Smooth muscle cell (in vitro differentiated cells): ENCODE results near the gene CFAP99. TPM values are rescaled to one million over a fixed set of nuclear protein-coding genes. Genes with fewer than 3 reads are reported as not detected.

Source experiments
- DNase-seq: peaks from one replicate; lab custom pipeline; 2025; ENCODE audit not compliant: unreplicated experiment; lab: John Stamatoyannopoulos, UW
- H2AFZ ChIP-seq: fragments of 200-600 bp; sonication (generic); 2 replicates; pipeline ENCODE4 v1.6.0; 2016; ENCODE audit warnings: antibody characterized with exemption, low read depth, mild to moderate bottlenecking
- H3F3A ChIP-seq: fragments of 200-600 bp; sonication (generic); 2 replicates; pipeline ENCODE4 v1.6.0; 2017; ENCODE audit warnings: antibody characterized with exemption, low read depth
- H3K27ac ChIP-seq: fragments of 200-600 bp; sonication (generic); 2 replicates; pipeline ENCODE4 v1.5.1; 2016; ENCODE audit warnings: low read depth, mild to moderate bottlenecking
- H3K27me3 ChIP-seq: fragments of 200-600 bp; sonication (generic); 2 replicates; pipeline ENCODE4 v1.6.1; 2016; ENCODE audit warnings: low read depth, mild to moderate bottlenecking
- H3K36me3 ChIP-seq: fragments of 200-600 bp; sonication (generic); 2 replicates; pipeline ENCODE4 v1.5.1; 2016; ENCODE audit warnings: low read depth
- H3K4me1 ChIP-seq: fragments of 200-600 bp; sonication (generic); 2 replicates; pipeline ENCODE4 v1.5.1; 2016; ENCODE audit warnings: low read depth
- H3K4me2 ChIP-seq: fragments of 200-600 bp; sonication (generic); 2 replicates; pipeline ENCODE4 v1.6.0; 2016; ENCODE audit warnings: mild to moderate bottlenecking
- H3K4me3 ChIP-seq: fragments of 200-600 bp; sonication (generic); 2 replicates; pipeline ENCODE4 v1.5.1; 2016; ENCODE audit warnings: mild to moderate bottlenecking
- H3K79me2 ChIP-seq: fragments of 200-600 bp; sonication (generic); 2 replicates; pipeline ENCODE4 v1.6.0; 2016; ENCODE audit warnings: low read depth, mild to moderate bottlenecking
- H3K9ac ChIP-seq: fragments of 200-600 bp; sonication (generic); 2 replicates; pipeline ENCODE4 v1.6.0; 2016; ENCODE audit warnings: low read depth
- H3K9me3 ChIP-seq: fragments of 200-600 bp; sonication (generic); replicated peaks from 2 replicates; pipeline ENCODE4 v1.5.1; 2016; ENCODE audit warnings: low read depth
- H4K20me1 ChIP-seq: fragments of 200-600 bp; sonication (generic); 2 replicates; pipeline ENCODE4 v1.6.0; 2016; ENCODE audit warnings: low read depth
- CTCF ChIP-seq: fragments of 200-600 bp; sonication (generic); IDR thresholded peaks from 2 replicates; pipeline ENCODE4 v1.5.1; 2017; ENCODE audit warnings: borderline replicate concordance, mild to moderate bottlenecking, antibody characterized with exemption; ENCODE audit not compliant: insufficient read depth, poor library complexity, severe bottlenecking
- WGBS: methylation state at CpG from one replicate; pipeline ENCODE4 v1.1.7; 2016; ENCODE audit warnings: low lambda C conversion rate; 5-methylcytosine and 5-hydroxymethylcytosine counted together
- polyA plus RNA-seq: library from polyadenylated mRNA; unstranded; fragments of >200 nt; fragmentation: Nextera tagmentation; extraction: Ambion mirVana; gene quantifications from 2 replicates; pipeline ENCODE4 v1.2.1, GENCODE V29; 2016
- total RNA-seq: library from RNA; depleted of rRNA; stranded (reverse); fragments of >200 nt; gene quantifications from 2 replicates; pipeline ENCODE4 v1.2.3, GENCODE V29; 2014

CFAP99 gene
- total and polyA plus RNA-seq, 2 experiments from 2014 or later, result not detected

GRCh38 chr4:2492970-2493369 is 74.2 kb downstream of the CFAP99 start:
- Histone ChIP-seq H3F3A (no peaks in the 10 kb centered on the region), H3K27ac (no peak overlapping the region), H3K79me2 (peaks cover 67% of the 10 kb centered on the region), H4K20me1 (peaks cover 98% of the 10 kb centered on the region), H3K9me3 (no peaks in the 10 kb centered on the region), H3K4me3 (no peak overlapping the region), H3K9ac (no peak overlapping the region), H3K4me1 (no peaks in the 10 kb centered on the region), H2AFZ (no peak overlapping the region), H3K27me3 (no peaks in the 10 kb centered on the region), H3K4me2 (no peak overlapping the region), H3K36me3 (peaks cover 3% of the 10 kb centered on the region)
- TF ChIP-seq CTCF, result no peak
- no peak for DNase-seq
- 92% methylated on average over 1 of the region's 1 CpG for WGBS

- 100% methylated on average over 3 of the region's 3 CpGs for WGBS
- peaks cover 14% of the 10 kb centered on the region for H3K36me3 ChIP-seq
- no peak for DNase-seq
- H4K20me1 ChIP-seq, result peaks cover 98% of the 10 kb centered on the region
- H3K4me2 ChIP-seq, result no peak overlapping the region
- H3K4me3 ChIP-seq, result no peak overlapping the region
- H3K79me2 ChIP-seq, result peaks cover 57% of the 10 kb centered on the region
- H2AFZ ChIP-seq, result no peak overlapping the region
- no peaks in the 10 kb centered on the region for H3K9me3 ChIP-seq
- no peaks in the 10 kb centered on the region for H3F3A ChIP-seq
- no peak overlapping the region for H3K9ac ChIP-seq
- no peak for TF ChIP-seq CTCF
- H3K27ac ChIP-seq, result no peak overlapping the region
- no peaks in the 10 kb centered on the region for H3K4me1 ChIP-seq
- no peaks in the 10 kb centered on the region for H3K27me3 ChIP-seq
These were observed 76.2 kb downstream of the CFAP99 start for GRCh38 chr4:2494992-2495391.

GRCh38 chr4:2497324-2497723 is 78.6 kb downstream of the CFAP99 start:
- no peak overlapping the region for H3K27ac ChIP-seq
- no peak overlapping the region for H3K9ac ChIP-seq
- TF ChIP-seq CTCF, result no peak
- H2AFZ ChIP-seq, result no peak overlapping the region
- no peaks in the 10 kb centered on the region for H3F3A ChIP-seq
- no peak overlapping the region for H3K4me3 ChIP-seq
- peaks cover 98% of the 10 kb centered on the region for H4K20me1 ChIP-seq
- H3K4me2 ChIP-seq, result no peak overlapping the region
- H3K79me2 ChIP-seq, result peaks cover 44% of the 10 kb centered on the region
- 92% methylated on average over 4 of the region's 4 CpGs for WGBS
- no peak for DNase-seq
- no peaks in the 10 kb centered on the region for H3K27me3 ChIP-seq
- no peaks in the 10 kb centered on the region for H3K9me3 ChIP-seq
- peaks cover 14% of the 10 kb centered on the region for H3K36me3 ChIP-seq
- no peaks in the 10 kb centered on the region for H3K4me1 ChIP-seq

- Histone ChIP-seq H3K79me2 (peaks cover 38% of the 10 kb centered on the region), H4K20me1 (peaks cover 96% of the 10 kb centered on the region)
These were observed 79.2 kb downstream of the CFAP99 start for GRCh38 chr4:2497931-2498330.

More at GRCh38 chr4:2497931-2498330, 79.2 kb downstream of the CFAP99 start:
- no peak overlapping the region for H3K27ac ChIP-seq
- no peak overlapping the region for H3K4me3 ChIP-seq
- WGBS, result 94% methylated on average over 9 of the region's 9 CpGs
- no peak overlapping the region for H3K9ac ChIP-seq
- H3K4me1 ChIP-seq, result no peaks in the 10 kb centered on the region
- H2AFZ ChIP-seq, result no peak overlapping the region
- no peak for DNase-seq
- peaks cover 14% of the 10 kb centered on the region for H3K36me3 ChIP-seq
- no peaks in the 10 kb centered on the region for H3F3A ChIP-seq
- H3K27me3 ChIP-seq, result no peaks in the 10 kb centered on the region
- H3K9me3 ChIP-seq, result no peaks in the 10 kb centered on the region
- no peak overlapping the region for H3K4me2 ChIP-seq
- TF ChIP-seq CTCF, result no peak
